CD8-positive, alpha-beta memory T cell (primary cell): Measurements from ENCODE around the gene SHISA5. TPM values are rescaled to one million over a fixed set of nuclear protein-coding genes. Genes with fewer than 3 reads are reported as not detected.

Experiments
- CTCF ChIA-PET: fragments of 350-600 bp; sonication (Branson Sonifier 250); formaldehyde crosslinking; loops from one replicate; lab custom pipeline; 2021; ENCODE audit warnings: antibody characterized with exemption; lab: Charles Lee
- POLR2A ChIA-PET: fragments of 350-600 bp; sonication (Branson Sonifier 250); formaldehyde crosslinking; loops from one replicate; lab custom pipeline; 2021; ENCODE audit warnings: antibody characterized with exemption; lab: Charles Lee
- DNase-seq, 5 donors: peaks; one replicate each; pipeline versions ENCODE4 v3.0.0 to v3.0.0-alpha.2; 2020 to 2022; ENCODE audit warnings: mixed read lengths in 1 of 5
- H3K27ac ChIP-seq: one replicate; pipeline ENCODE4 v1.7.0; 2013; ENCODE audit warnings: low read depth, mild to moderate bottlenecking, low read length, moderate library complexity
- H3K27me3 ChIP-seq: 2 replicates; pipeline ENCODE4 v1.7.0; 2013; ENCODE audit warnings: low read length, mild to moderate bottlenecking; ENCODE audit not compliant: insufficient read depth, poor library complexity, severe bottlenecking
- H3K36me3 ChIP-seq: 2 replicates; pipeline ENCODE4 v1.7.0; 2013; ENCODE audit warnings: mild to moderate bottlenecking, low read length, moderate library complexity; ENCODE audit not compliant: insufficient read depth
- H3K4me1 ChIP-seq: 2 replicates; pipeline ENCODE4 v1.7.0; 2013; ENCODE audit warnings: mild to moderate bottlenecking, low read length, moderate library complexity; ENCODE audit not compliant: insufficient read depth
- H3K4me3 ChIP-seq: 2 replicates; pipeline ENCODE4 v1.7.0; 2013; ENCODE audit warnings: mild to moderate bottlenecking, low read length
- H3K9me3 ChIP-seq: 2 replicates; pipeline ENCODE4 v1.7.0; 2013; ENCODE audit warnings: mild to moderate bottlenecking, low read length
- H3K27ac Mint-ChIP-seq, 8 donors: one replicate each; pipeline ENCODE4 v1.8.0; 2020 to 2021; ENCODE audit warnings: mixed read lengths in 8 of 8, mild to moderate bottlenecking in 6 of 8, inconsistent platforms in 3 of 8, moderate library complexity in 3 of 8
- H3K27me3 Mint-ChIP-seq, 2 donors: one replicate each; pipeline ENCODE4 v1.8.0; 2020 to 2021; ENCODE audit warnings: mixed read lengths in 2 of 2, mild to moderate bottlenecking in 1 of 2, moderate library complexity in 1 of 2
- H3K36me3 Mint-ChIP-seq, 3 donors: one replicate each; pipeline ENCODE4 v1.8.0; 2020 to 2021; ENCODE audit warnings: mixed read lengths in 3 of 3, inconsistent platforms in 1 of 3, mild to moderate bottlenecking in 1 of 3
- H3K4me1 Mint-ChIP-seq, 3 donors: one replicate each; pipeline ENCODE4 v1.8.0; 2020 to 2021; ENCODE audit warnings: mixed read lengths in 3 of 3, inconsistent platforms in 1 of 3, mild to moderate bottlenecking in 1 of 3
- H3K4me3 Mint-ChIP-seq, 7 donors: one replicate each; pipeline ENCODE4 v1.8.0; 2020 to 2021; ENCODE audit warnings: mixed read lengths in 7 of 7, mild to moderate bottlenecking in 6 of 7, moderate library complexity in 4 of 7, inconsistent platforms in 2 of 7
- H3K9me3 Mint-ChIP-seq, 5 donors: one replicate each; pipeline ENCODE4 v1.8.0; 2020 to 2022; ENCODE audit warnings: mixed read lengths in 5 of 5, mild to moderate bottlenecking in 3 of 5, moderate library complexity in 2 of 5, inconsistent platforms in 1 of 5
- polyA plus RNA-seq: library from polyadenylated mRNA; unstranded; fragments of 300-500 nt; fragmentation: Illumina TruSeq; gene quantifications from one replicate; pipeline ENCODE4 v1.2.3, GENCODE V29; 2021
- total RNA-seq, 2 experiments: library from RNA; stranded (reverse); gene quantifications; one replicate each; pipeline ENCODE4 v1.2.3, GENCODE V29; 2021

The SHISA5 gene
- total and polyA plus RNA-seq, 3 experiments from 2014 or later = 102 to 470 (median 102) TPM

DNA sequence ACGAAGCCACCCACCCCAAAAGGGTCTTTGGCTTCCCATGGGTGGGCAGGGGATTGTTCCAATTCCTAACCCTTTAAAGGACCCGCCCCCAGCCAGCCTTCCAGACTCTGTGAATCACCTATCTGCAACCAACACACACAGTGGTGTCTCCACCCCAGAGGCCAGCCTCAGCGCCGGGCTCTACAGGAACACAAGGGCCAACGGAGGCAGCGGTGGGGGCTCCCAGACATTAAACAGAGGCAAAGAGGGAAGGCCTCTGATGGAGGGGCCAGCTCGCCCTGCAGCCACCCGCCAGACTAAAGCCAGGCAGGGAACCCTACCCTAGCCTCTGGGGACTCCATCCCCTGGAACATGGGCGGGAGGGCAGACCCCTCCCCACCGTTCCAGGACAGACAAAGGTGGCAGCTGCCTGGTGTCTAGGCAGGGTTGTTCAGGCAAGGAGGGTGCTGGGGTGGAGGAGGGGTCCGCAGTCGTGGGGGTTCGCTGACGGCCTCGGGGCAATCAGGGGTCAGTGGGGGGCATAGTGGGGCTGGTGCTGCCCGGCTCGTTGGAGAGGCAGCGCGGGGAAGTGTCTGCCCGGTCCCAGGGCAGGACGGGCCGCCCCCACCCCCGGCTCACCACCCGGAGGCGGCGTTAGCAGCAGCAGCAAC lies 448 bp downstream of the SHISA5 start:
- ChIA-PET POLR2A (interaction anchor here (1.2 to 2.1 kb wide), 4 partner anchors 24 to 63 kb away, joined by 3 to 8 read pairs (median 6); partner anchors contain the start of genes ATRIP, CCDC51 and TMA7), CTCF (interaction anchor here (0.8 to 8.0 kb wide), 7 partner anchors 31 to 230 kb away, joined by 3 to 71 read pairs (median 8); partner anchors contain the start of genes CCDC51 and TMA7)
- Histone ChIP-seq H3K27me3 (no peaks in the 10 kb centered on the region), H3K4me3 (peak overlapping the region; percentile 60), H3K27ac (peak overlapping the region; percentile 51), H3K36me3 (no peaks in the 10 kb centered on the region), H3K4me1 (peaks cover 43% of the 10 kb centered on the region), H3K9me3 (no peaks in the 10 kb centered on the region)
- peak overlapping the region; percentile 77 to 95 (median 88) for H3K27ac Mint-ChIP-seq
- H3K9me3 Mint-ChIP-seq = no peaks in the 10 kb centered on the region
- peak in 1 of 5 donors; percentile 55 for DNase-seq
- peaks cover 0 to 5% (median 0%) of the 10 kb centered on the region in 3 donors for H3K36me3 Mint-ChIP-seq
- H3K4me1 Mint-ChIP-seq = peaks cover 42 to 63% (median 59%) of the 10 kb centered on the region in 3 donors
- no peaks in the 10 kb centered on the region for H3K27me3 Mint-ChIP-seq
- H3K4me3 Mint-ChIP-seq = peak overlapping the region; percentile 76 to 93 (median 83)

GRCh38 chr3:48502728-48503168 lies 1.2 kb downstream of the SHISA5 start:
- peak overlapping the region; percentile 76 to 93 (median 83) for H3K4me3 Mint-ChIP-seq
- peaks cover 40 to 61% (median 58%) of the 10 kb centered on the region in 3 donors for H3K4me1 Mint-ChIP-seq
- DNase-seq = no peak
- H3K4me1 ChIP-seq = peaks cover 37% of the 10 kb centered on the region
- POLR2A ChIA-PET = interaction anchor here (2.1 kb wide), 1 partner anchor 63 kb away, joined by 8 read pairs; the partner anchor contains the start of genes CCDC51 and TMA7
- no peaks in the 10 kb centered on the region for H3K9me3 Mint-ChIP-seq
- H3K27ac ChIP-seq = no peak overlapping the region
- CTCF ChIA-PET = interaction anchor here (0.8 to 8.0 kb wide), 4 partner anchors 30 to 102 kb away, joined by 3 to 71 read pairs (median 6); partner anchors contain the start of genes CCDC51 and TMA7
- peak overlapping the region; percentile 60 for H3K4me3 ChIP-seq
- peak overlapping the region; percentile 77 to 93 (median 86) for H3K27ac Mint-ChIP-seq
- no peaks in the 10 kb centered on the region for H3K36me3 ChIP-seq
- H3K36me3 Mint-ChIP-seq = peaks cover 0 to 11% (median under 1%) of the 10 kb centered on the region in 3 donors
- H3K27me3 Mint-ChIP-seq = no peaks in the 10 kb centered on the region
- no peaks in the 10 kb centered on the region for H3K27me3 ChIP-seq
- H3K9me3 ChIP-seq = no peaks in the 10 kb centered on the region

- H3K4me1 ChIP-seq = peaks cover 31% of the 10 kb centered on the region
- H3K9me3 Mint-ChIP-seq = no peaks in the 10 kb centered on the region
- peak overlapping the region; percentile 69 to 89 (median 84) for H3K27ac Mint-ChIP-seq
- H3K27me3 ChIP-seq = no peaks in the 10 kb centered on the region
- H3K36me3 Mint-ChIP-seq = peaks cover 0 to 15% (median 3%) of the 10 kb centered on the region in 3 donors
- H3K4me3 Mint-ChIP-seq = peak overlapping the region; percentile 13 to 88 (median 80)
- H3K27ac ChIP-seq = no peak overlapping the region
- H3K36me3 ChIP-seq = no peaks in the 10 kb centered on the region
- H3K4me1 Mint-ChIP-seq = peaks cover 33 to 55% (median 51%) of the 10 kb centered on the region in 3 donors
- CTCF ChIA-PET = interaction anchor here (1.3 to 8.0 kb wide), 3 partner anchors 66 to 102 kb away, joined by 6 to 71 read pairs (median 11); no protein-coding TSS in a partner anchor
- DNase-seq = no peak
- POLR2A ChIA-PET = interaction anchor here (1.0 kb wide), 1 partner anchor 62 kb away, joined by 3 read pairs; the partner anchor contains the start of genes CCDC51 and TMA7
- H3K9me3 ChIP-seq = no peaks in the 10 kb centered on the region
- H3K4me3 ChIP-seq = no peak overlapping the region
- no peaks in the 10 kb centered on the region for H3K27me3 Mint-ChIP-seq
These were observed 1.9 kb downstream of the SHISA5 start for GRCh38 chr3:48502121-48502520.

DNA sequence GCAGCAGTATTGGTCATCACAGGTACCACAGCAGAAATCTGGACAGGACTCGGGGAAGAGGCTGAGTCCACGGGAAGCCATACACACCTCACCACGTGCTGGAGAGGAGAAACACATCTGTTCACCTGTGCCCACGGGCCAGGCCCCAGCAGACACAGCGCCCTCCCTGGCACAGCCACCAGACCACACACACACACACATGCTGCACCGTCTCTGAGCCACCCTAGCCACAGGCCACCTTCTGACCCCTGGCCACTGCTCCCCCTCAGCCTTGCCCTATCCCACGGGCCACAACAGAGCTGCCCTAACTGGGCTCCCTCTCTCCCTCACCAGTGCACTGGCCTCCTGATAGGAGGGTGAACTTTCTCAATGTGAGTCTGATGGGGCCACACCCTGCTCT lies 2.8 kb downstream of the SHISA5 start:
- Histone ChIP-seq H3K4me3 (no peak overlapping the region), H3K27me3 (no peaks in the 10 kb centered on the region), H3K4me1 (peaks cover 25% of the 10 kb centered on the region), H3K27ac (no peak overlapping the region), H3K36me3 (no peaks in the 10 kb centered on the region), H3K9me3 (no peaks in the 10 kb centered on the region)
- peaks cover 30 to 46% (median 45%) of the 10 kb centered on the region in 3 donors for H3K4me1 Mint-ChIP-seq
- ChIA-PET POLR2A (interaction anchor here (1.0 kb wide), 1 partner anchor 61 kb away, joined by 3 read pairs; the partner anchor contains the start of genes CCDC51 and TMA7), CTCF (interaction anchor here (1.3 to 2.1 kb wide), 2 partner anchors 65 to 101 kb away, joined by 6 to 11 read pairs; no protein-coding TSS in a partner anchor)
- H3K27ac Mint-ChIP-seq = peak overlapping the region in 7 of 8 donors; percentile 35 to 93 (median 71)
- H3K27me3 Mint-ChIP-seq = no peaks in the 10 kb centered on the region
- no peaks in the 10 kb centered on the region for H3K9me3 Mint-ChIP-seq
- H3K4me3 Mint-ChIP-seq = peak overlapping the region in 2 of 7 donors; percentile 10 to 28
- no peak for DNase-seq
- peaks cover 0 to 15% (median 3%) of the 10 kb centered on the region in 3 donors for H3K36me3 Mint-ChIP-seq

DNA sequence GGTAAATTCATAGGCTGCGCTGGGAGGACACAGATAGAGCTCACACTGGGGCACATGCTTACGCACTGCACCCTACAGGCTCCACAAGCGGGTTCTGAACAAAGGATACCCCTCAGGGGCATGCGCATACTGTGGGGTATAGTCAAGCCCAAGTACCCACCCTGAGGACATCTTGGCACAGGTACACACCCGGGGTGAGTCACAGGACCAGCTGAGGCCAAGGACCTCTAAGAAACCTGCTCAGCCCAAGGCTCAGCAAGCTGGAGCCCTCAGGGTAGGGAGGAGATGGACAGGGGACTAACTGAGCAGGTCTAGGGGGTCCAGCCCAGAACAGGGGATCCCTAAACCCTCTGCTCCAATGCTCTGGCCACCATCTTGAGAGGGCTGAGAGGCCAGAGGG lies 3.3 kb downstream of the SHISA5 start:
- H3K27ac Mint-ChIP-seq = peak overlapping the region in 6 of 8 donors; percentile 18 to 87 (median 78)

GRCh38 chr3:48493203-48493501 lies 10.8 kb downstream of the SHISA5 start:
- peaks cover 3 to 25% (median 4%) of the 10 kb centered on the region in 3 donors for H3K36me3 Mint-ChIP-seq
- H3K9me3 Mint-ChIP-seq = no peaks in the 10 kb centered on the region
- H3K4me1 ChIP-seq = no peaks in the 10 kb centered on the region
- ChIA-PET CTCF (interaction anchor here (1.3 kb wide), 1 partner anchor 14 kb away, joined by 4 read pairs; no protein-coding TSS in a partner anchor), POLR2A (no interaction called here)
- H3K27ac Mint-ChIP-seq = no peak overlapping the region
- H3K4me3 Mint-ChIP-seq = no peak overlapping the region
- H3K4me3 ChIP-seq = no peak overlapping the region
- no peaks in the 10 kb centered on the region for H3K27me3 ChIP-seq
- no peak for DNase-seq
- peaks cover 0 to 3% (median 0%) of the 10 kb centered on the region in 3 donors for H3K4me1 Mint-ChIP-seq
- H3K9me3 ChIP-seq = no peaks in the 10 kb centered on the region
- H3K27ac ChIP-seq = no peak overlapping the region
- H3K36me3 ChIP-seq = no peaks in the 10 kb centered on the region
- H3K27me3 Mint-ChIP-seq = no peaks in the 10 kb centered on the region

More for the DNA sequence above, 3.3 kb downstream of the SHISA5 start:
- H3K4me1 Mint-ChIP-seq = peaks cover 30 to 45% (median 43%) of the 10 kb centered on the region in 3 donors
- no peaks in the 10 kb centered on the region for H3K9me3 Mint-ChIP-seq
- DNase-seq = no peak
- H3K4me1 ChIP-seq = peaks cover 25% of the 10 kb centered on the region
- H3K4me3 ChIP-seq = no peak overlapping the region
- H3K27me3 ChIP-seq = no peaks in the 10 kb centered on the region
- POLR2A ChIA-PET = no interaction called here
- H3K27ac ChIP-seq = no peak overlapping the region
- H3K27me3 Mint-ChIP-seq = no peaks in the 10 kb centered on the region
- peaks cover 0 to 15% (median 3%) of the 10 kb centered on the region in 3 donors for H3K36me3 Mint-ChIP-seq
- H3K9me3 ChIP-seq = no peaks in the 10 kb centered on the region
- CTCF ChIA-PET = interaction anchor here (1.3 to 2.1 kb wide), 2 partner anchors 65 to 100 kb away, joined by 6 to 11 read pairs; no protein-coding TSS in a partner anchor
- H3K36me3 ChIP-seq = no peaks in the 10 kb centered on the region
- H3K4me3 Mint-ChIP-seq = peak overlapping the region in 1 of 7 donors; percentile 68

DNA sequence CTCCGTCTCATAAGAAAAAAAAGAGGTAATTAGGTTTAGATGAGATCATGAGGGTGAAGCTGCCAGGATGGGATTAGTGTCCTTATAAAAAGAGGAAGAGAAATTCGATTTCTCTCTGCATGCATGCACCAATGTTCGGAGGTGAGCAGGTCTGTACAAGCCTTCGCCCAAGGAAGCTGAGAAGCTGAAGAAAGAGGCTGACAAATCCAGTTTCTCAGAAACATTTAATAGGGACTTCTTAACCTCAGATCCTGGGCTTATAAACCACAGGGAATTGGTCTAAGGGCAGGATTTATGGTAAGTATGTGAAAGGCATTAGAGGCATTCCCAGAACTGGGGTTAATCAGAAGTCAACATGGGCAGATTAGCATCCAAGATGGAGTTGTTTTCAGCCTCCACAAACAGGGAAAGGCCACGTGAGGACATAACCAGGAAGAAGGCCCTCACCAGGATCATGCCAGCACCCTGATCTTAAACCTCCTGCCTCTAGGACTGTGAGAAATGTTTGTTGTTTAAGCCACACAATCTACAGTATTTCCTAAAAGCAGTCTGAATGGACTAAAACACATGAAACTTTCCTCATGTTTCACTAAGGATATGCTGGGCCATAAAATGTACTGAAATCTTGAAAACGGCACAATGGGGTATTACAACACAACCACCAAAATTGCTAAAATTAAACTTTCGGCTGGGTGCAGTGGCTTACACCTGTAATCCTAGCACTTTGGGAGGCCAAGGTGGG lies 11.3 kb downstream of the SHISA5 start:
- Histone ChIP-seq H3K4me1 (no peaks in the 10 kb centered on the region), H3K27ac (no peak overlapping the region), H3K36me3 (no peaks in the 10 kb centered on the region), H3K27me3 (no peaks in the 10 kb centered on the region), H3K4me3 (no peak overlapping the region), H3K9me3 (no peaks in the 10 kb centered on the region)
- Mint-ChIP-seq H3K9me3 (no peaks in the 10 kb centered on the region), H3K36me3 (peaks cover 1 to 19% (median 4%) of the 10 kb centered on the region in 3 donors), H3K4me3 (no peak overlapping the region), H3K27me3 (no peaks in the 10 kb centered on the region), H3K4me1 (peaks cover 0 to 4% (median 0%) of the 10 kb centered on the region in 3 donors), H3K27ac (peak overlapping the region in 1 of 8 donors; percentile 12)
- ChIA-PET POLR2A (no interaction called here), CTCF (interaction anchor here (1.3 kb wide), 1 partner anchor 15 kb away, joined by 4 read pairs; no protein-coding TSS in a partner anchor)
- DNase-seq = no peak
